ENCODE data around the gene OCIAD1.

The OCIAD1 gene, protein sequence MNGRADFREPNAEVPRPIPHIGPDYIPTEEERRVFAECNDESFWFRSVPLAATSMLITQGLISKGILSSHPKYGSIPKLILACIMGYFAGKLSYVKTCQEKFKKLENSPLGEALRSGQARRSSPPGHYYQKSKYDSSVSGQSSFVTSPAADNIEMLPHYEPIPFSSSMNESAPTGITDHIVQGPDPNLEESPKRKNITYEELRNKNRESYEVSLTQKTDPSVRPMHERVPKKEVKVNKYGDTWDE

DNA sequence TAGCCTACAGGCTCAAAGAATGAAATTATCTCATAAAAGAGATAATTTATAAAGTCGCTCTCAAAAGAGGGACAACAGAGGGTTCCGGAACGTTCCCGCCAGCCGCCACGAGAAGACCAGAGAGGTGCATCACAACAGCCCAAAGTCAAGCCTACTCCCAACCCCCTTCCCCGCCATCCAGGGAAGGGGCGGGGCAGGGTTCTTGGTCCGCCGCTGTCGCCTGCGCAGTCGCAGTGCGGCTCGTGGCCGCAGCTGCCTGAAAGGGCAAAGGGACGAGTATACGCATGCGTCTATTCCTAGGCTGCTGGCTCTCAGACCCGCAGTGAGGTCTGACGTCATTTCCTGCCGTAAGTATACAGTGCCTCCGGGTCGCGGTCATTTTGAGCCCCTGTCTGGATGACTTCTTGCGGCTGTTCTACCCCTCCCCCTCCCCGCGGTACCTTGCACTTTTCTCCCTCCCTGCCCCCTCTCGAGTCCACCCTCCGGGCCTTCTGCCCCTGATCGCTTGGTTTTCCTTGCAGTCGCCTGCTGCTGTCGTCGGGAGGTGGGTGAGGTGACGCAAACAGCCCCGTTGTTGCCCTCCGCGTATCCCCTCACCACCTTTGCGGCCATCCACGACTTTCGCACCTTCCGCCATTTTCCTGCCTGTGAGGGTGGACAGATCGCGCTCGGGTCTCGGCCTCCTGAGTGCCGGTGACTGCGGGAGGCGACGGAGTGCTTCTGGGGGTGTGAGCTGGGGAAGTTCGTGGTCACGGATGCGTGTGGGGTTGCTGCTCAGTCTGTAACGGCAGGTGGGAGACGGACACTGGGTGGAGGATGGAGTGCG is at the start of gene OCIAD1:
Gene OCIAD1, plus strand, starts transcription at position 383 of the 826 bp plus-strand sequence. CDS start 1,537 bp downstream, outside the sequence.
- TF ChIP-seq, protein P1, sequence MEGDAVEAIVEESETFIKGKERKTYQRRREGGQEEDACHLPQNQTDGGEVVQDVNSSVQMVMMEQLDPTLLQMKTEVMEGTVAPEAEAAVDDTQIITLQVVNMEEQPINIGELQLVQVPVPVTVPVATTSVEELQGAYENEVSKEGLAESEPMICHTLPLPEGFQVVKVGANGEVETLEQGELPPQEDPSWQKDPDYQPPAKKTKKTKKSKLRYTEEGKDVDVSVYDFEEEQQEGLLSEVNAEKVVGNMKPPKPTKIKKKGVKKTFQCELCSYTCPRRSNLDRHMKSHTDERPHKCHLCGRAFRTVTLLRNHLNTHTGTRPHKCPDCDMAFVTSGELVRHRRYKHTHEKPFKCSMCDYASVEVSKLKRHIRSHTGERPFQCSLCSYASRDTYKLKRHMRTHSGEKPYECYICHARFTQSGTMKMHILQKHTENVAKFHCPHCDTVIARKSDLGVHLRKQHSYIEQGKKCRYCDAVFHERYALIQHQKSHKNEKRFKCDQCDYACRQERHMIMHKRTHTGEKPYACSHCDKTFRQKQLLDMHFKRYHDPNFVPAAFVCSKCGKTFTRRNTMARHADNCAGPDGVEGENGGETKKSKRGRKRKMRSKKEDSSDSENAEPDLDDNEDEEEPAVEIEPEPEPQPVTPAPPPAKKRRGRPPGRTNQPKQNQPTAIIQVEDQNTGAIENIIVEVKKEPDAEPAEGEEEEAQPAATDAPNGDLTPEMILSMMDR (conservative IDR thresholded peaks at IDR 0.05; ENCODE audit: low read depth, low read length): no peak
- Histone ChIP-seq H3K4me2 (peak within 1 kb of the TSS; percentile 67), H3K79me2 (ENCODE audit: insufficient read depth, low read depth) (peaks cover 34% of the 10 kb centered on the region)

GRCh38 chr4:48781968-48782367 is 48.9 kb upstream of the OCIAD1 start:
- H2AFZ ChIP-seq (ENCODE audit: low read depth): no peak overlapping the region; the same call in 1 of the 2 replicates
- H3K4me3 ChIP-seq (IDR thresholded peaks at IDR 0.05; ENCODE audit: insufficient read depth, low read depth, low read length): no peak overlapping the region
- H3K4me2 ChIP-seq: no peak overlapping the region

More for the DNA sequence above, at the start of gene OCIAD1:
- no peaks in the 10 kb centered on the region for H4K20me1 ChIP-seq (ENCODE audit: insufficient read depth)
- H2AFZ ChIP-seq (ENCODE audit: low read depth): peak within 1 kb of the TSS; percentile 92
- no peaks in the 10 kb centered on the region for H3K27me3 ChIP-seq (ENCODE audit: insufficient read depth, low read depth)
- H3K9ac ChIP-seq: peak within 1 kb of the TSS; percentile 99
- peak within 1 kb of the TSS; percentile 81 for H3K4me3 ChIP-seq (IDR thresholded peaks at IDR 0.05; ENCODE audit: insufficient read depth, low read depth, low read length)
- peaks cover 23% of the 10 kb centered on the region for H3K4me1 ChIP-seq (ENCODE audit: low read depth, poor library complexity, severe bottlenecking)
- H3K36me3 ChIP-seq (ENCODE audit: insufficient read depth): no peaks in the 10 kb centered on the region
- peak within 1 kb of the TSS; percentile 98 for H3K27ac ChIP-seq

GRCh38 chr4:48785302-48785701 is 45.6 kb upstream of the OCIAD1 start:
- H3K27me3 ChIP-seq (ENCODE audit: insufficient read depth, low read depth): no peaks in the 10 kb centered on the region

More at GRCh38 chr4:48781968-48782367, 48.9 kb upstream of the OCIAD1 start:
- peaks cover 24% of the 10 kb centered on the region for H3K79me2 ChIP-seq (ENCODE audit: insufficient read depth, low read depth)
- H3K36me3 ChIP-seq (ENCODE audit: insufficient read depth): no peaks in the 10 kb centered on the region
- TF ChIP-seq, protein P1 (conservative IDR thresholded peaks at IDR 0.05; ENCODE audit: low read depth, low read length): no peak
- H3K9ac ChIP-seq: no peak overlapping the region
- H3K27ac ChIP-seq: no peak overlapping the region
- peaks cover 17% of the 10 kb centered on the region for H4K20me1 ChIP-seq (ENCODE audit: insufficient read depth)
- no peaks in the 10 kb centered on the region for H3K27me3 ChIP-seq (ENCODE audit: insufficient read depth, low read depth)
- peaks cover 50% of the 10 kb centered on the region for H3K4me1 ChIP-seq (ENCODE audit: low read depth, poor library complexity, severe bottlenecking)

DNA sequence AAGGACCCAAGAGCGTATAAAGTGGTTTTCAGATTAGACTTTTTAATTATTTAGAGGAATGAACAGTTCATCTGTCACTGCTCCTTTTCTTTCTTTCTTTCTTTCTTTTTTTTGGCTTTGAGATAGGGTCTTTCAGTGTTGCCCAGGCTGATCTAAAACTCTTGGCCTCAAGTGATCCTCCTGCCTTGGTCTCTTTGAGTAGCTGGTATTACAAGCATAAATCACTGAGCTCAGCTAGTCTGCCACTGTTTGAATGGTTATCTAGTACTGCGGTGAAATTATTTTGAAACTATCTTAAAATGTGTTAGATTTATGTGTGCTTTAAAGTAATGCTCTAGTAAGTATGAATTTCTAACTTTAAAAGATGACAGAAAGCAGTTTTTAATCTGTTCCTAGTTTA is 44.3 kb upstream of the OCIAD1 start:
- Histone ChIP-seq H3K4me2 (peak overlapping the region; percentile 50; the same call in 1 of the 2 replicates), H2AFZ (ENCODE audit: low read depth) (no peak overlapping the region), H3K27me3 (ENCODE audit: insufficient read depth, low read depth) (no peaks in the 10 kb centered on the region)

More at GRCh38 chr4:48785302-48785701, 45.6 kb upstream of the OCIAD1 start:
- no peaks in the 10 kb centered on the region for H3K79me2 ChIP-seq (ENCODE audit: insufficient read depth, low read depth)
- no peaks in the 10 kb centered on the region for H3K36me3 ChIP-seq (ENCODE audit: insufficient read depth)
- H2AFZ ChIP-seq (ENCODE audit: low read depth): no peak overlapping the region
- no peak overlapping the region for H3K9ac ChIP-seq
- H3K4me1 ChIP-seq (ENCODE audit: low read depth, poor library complexity, severe bottlenecking): peaks cover 66% of the 10 kb centered on the region
- H4K20me1 ChIP-seq (ENCODE audit: insufficient read depth): no peaks in the 10 kb centered on the region
- no peak overlapping the region for H3K27ac ChIP-seq
- H3K4me2 ChIP-seq: no peak overlapping the region
- no peak overlapping the region for H3K4me3 ChIP-seq (IDR thresholded peaks at IDR 0.05; ENCODE audit: insufficient read depth, low read depth, low read length)
- TF ChIP-seq, protein P1 (conservative IDR thresholded peaks at IDR 0.05; ENCODE audit: low read depth, low read length): no peak

More for the DNA sequence above, 44.3 kb upstream of the OCIAD1 start:
- TF ChIP-seq, protein P1 (conservative IDR thresholded peaks at IDR 0.05; ENCODE audit: low read depth, low read length): no peak
- H3K79me2 ChIP-seq (ENCODE audit: insufficient read depth, low read depth): no peaks in the 10 kb centered on the region
- no peak overlapping the region for H3K9ac ChIP-seq
- no peaks in the 10 kb centered on the region for H4K20me1 ChIP-seq (ENCODE audit: insufficient read depth)
- no peak overlapping the region for H3K4me3 ChIP-seq (IDR thresholded peaks at IDR 0.05; ENCODE audit: insufficient read depth, low read depth, low read length)
- H3K27ac ChIP-seq: peak overlapping the region; percentile 27; the same call in 1 of the 2 replicates
- H3K4me1 ChIP-seq (ENCODE audit: low read depth, poor library complexity, severe bottlenecking): peaks cover 59% of the 10 kb centered on the region
- H3K36me3 ChIP-seq (ENCODE audit: insufficient read depth): no peaks in the 10 kb centered on the region

Data from KMS-11 (cell line).